Endothelial cell of umbilical vein (primary cell): ENCODE data around the gene DNAJC27. TPM values are rescaled to one million over a fixed set of nuclear protein-coding genes. Genes with fewer than 3 reads are reported as not detected.

ENCODE experiments used
- BruUV-seq: library from RNA; stranded (reverse); fragments of 400-500 nt; replicated peaks from 2 replicates; lab custom pipeline; 2021; lab: Mats Ljungman, UMichigan
- CTCF ChIA-PET: fragments of 300-600, 350-600 bp; sonication (Branson Sonifier 250); formaldehyde crosslinking; loops from one replicate; lab custom pipeline; 2021; ENCODE audit warnings: antibody characterized with exemption, inconsistent platforms; lab: Charles Lee
- POLR2A ChIA-PET: fragments of 300-600, 350-600 bp; sonication (Branson Sonifier 250); formaldehyde crosslinking; loops from one replicate; lab custom pipeline; 2021; ENCODE audit warnings: antibody characterized with exemption, inconsistent platforms; lab: Charles Lee
- DNase-seq: peaks from one replicate; pipeline ENCODE4 v3.0.0-alpha.2; 2011; ENCODE audit warnings: low read depth, low spot score
- FAIRE-seq: peaks from 2 replicates; lab custom pipeline; 2011; peaks lifted over from hg19 to GRCh38; lab: Jason Lieb, UNC
- H2AFZ ChIP-seq: 2 replicates; pipeline ENCODE4 v1.6.0; 2012; ENCODE audit warnings: low read depth, low read length, control low read depth, inconsistent platforms
- H3K27ac ChIP-seq: 2 replicates; pipeline ENCODE4 v1.5.1; 2011; ENCODE audit warnings: low read depth, mild to moderate bottlenecking, control low read depth, low read length, moderate library complexity; ENCODE audit not compliant: insufficient read depth
- H3K27me3 ChIP-seq, 2 experiments: 2 replicates each; pipeline versions ENCODE4 v1.6.0 to v1.6.1; 2011; ENCODE audit warnings: low read length in 2 of 2, mixed read lengths in 1 of 2; ENCODE audit not compliant: control insufficient read depth in 2 of 2, insufficient read depth in 2 of 2
- H3K36me3 ChIP-seq, 2 experiments: 2 replicates in 1 of 2; 3 replicates in 1 of 2; pipeline ENCODE4 v1.5.1; 2011; ENCODE audit warnings: low read length in 2 of 2, mild to moderate bottlenecking in 1 of 2, moderate library complexity in 1 of 2; ENCODE audit not compliant: control insufficient read depth in 2 of 2, insufficient read depth in 2 of 2; ENCODE audit errors: extremely low read depth in 1 of 2
- H3K4me1 ChIP-seq: 3 replicates; pipeline ENCODE4 v1.5.1; 2011; ENCODE audit warnings: mild to moderate bottlenecking, low read length; ENCODE audit not compliant: control insufficient read depth, insufficient read depth; ENCODE audit errors: extremely low read depth
- H3K4me2 ChIP-seq: 2 replicates; pipeline ENCODE4 v1.6.1; 2011; ENCODE audit warnings: low read length, control low read depth, mixed read lengths; ENCODE audit not compliant: insufficient read depth
- H3K4me3 ChIP-seq, 3 experiments: fragments of 200-600 bp in 1 of 3; sonication (generic), shearing (Covaris generic) in 1 of 3; replicated peaks in 1 of 3; 2 replicates each; pipeline ENCODE4 v1.5.1; 2011 to 2016; ENCODE audit warnings: control low read depth in 3 of 3, low read length in 3 of 3, mild to moderate bottlenecking in 2 of 3, inconsistent platforms in 1 of 3, low read depth in 1 of 3, moderate library complexity in 1 of 3; ENCODE audit not compliant: insufficient read depth in 1 of 3
- H3K79me2 ChIP-seq: 2 replicates; pipeline ENCODE4 v1.6.0; 2012; ENCODE audit warnings: low read length, inconsistent platforms; ENCODE audit not compliant: control insufficient read depth, insufficient read depth
- H3K9ac ChIP-seq: replicated peaks from 2 replicates; pipeline ENCODE3; 2011; ENCODE audit warnings: low read length, control low read depth; ENCODE audit not compliant: insufficient read depth; ENCODE audit errors: extremely low read depth
- H3K9me1 ChIP-seq: replicated peaks from 3 replicates; pipeline ENCODE4 v1.6.0; 2011; ENCODE audit warnings: mild to moderate bottlenecking, low read length; ENCODE audit not compliant: control insufficient read depth, insufficient read depth; ENCODE audit errors: extremely low read depth
- H3K9me3 ChIP-seq: replicated peaks from 2 replicates; pipeline ENCODE4 v1.5.1; 2012; ENCODE audit warnings: low read length, inconsistent platforms; ENCODE audit not compliant: control insufficient read depth, insufficient read depth
- H4K20me1 ChIP-seq: replicated peaks from 2 replicates; pipeline ENCODE3; 2011; ENCODE audit warnings: mild to moderate bottlenecking, low read length; ENCODE audit not compliant: control insufficient read depth, insufficient read depth; ENCODE audit errors: extremely low read depth
- EZH2 ChIP-seq: IDR thresholded peaks from 2 replicates; pipeline ENCODE4 v1.6.1; 2012; ENCODE audit warnings: borderline replicate concordance, low read depth, mild to moderate bottlenecking, moderate library complexity, low read length, inconsistent platforms; ENCODE audit not compliant: severe bottlenecking
- FOS ChIP-seq: IDR thresholded peaks from 2 replicates; pipeline ENCODE4 v1.6.1; 2011; ENCODE audit warnings: mild to moderate bottlenecking, low read length, moderate library complexity, borderline replicate concordance; ENCODE audit not compliant: insufficient read depth
- GATA2 ChIP-seq: IDR thresholded peaks from 2 replicates; pipeline ENCODE4 v1.7.0; 2011; ENCODE audit warnings: low read depth, mild to moderate bottlenecking, moderate library complexity, mixed read lengths, low read length; ENCODE audit not compliant: insufficient read length, insufficient read depth
- JUN ChIP-seq: IDR thresholded peaks from 2 replicates; pipeline ENCODE4 v1.6.1; 2011; ENCODE audit warnings: borderline replicate concordance, low read depth; ENCODE audit not compliant: insufficient read length, insufficient read depth
- MYC ChIP-seq: IDR thresholded peaks from one replicate; pipeline ENCODE4 v1.6.1; 2011; ENCODE audit warnings: mild to moderate bottlenecking, low read depth, low read length
- POLR2A ChIP-seq: IDR thresholded peaks from 2 replicates; pipeline ENCODE4 v1.6.1; 2012; ENCODE audit warnings: low read depth, mild to moderate bottlenecking, control low read depth, low read length
- POLR2AphosphoS5 ChIP-seq: IDR thresholded peaks from 2 replicates; pipeline ENCODE4 v1.6.1; 2012; ENCODE audit warnings: low read depth, mild to moderate bottlenecking, control low read depth, low read length, moderate library complexity; ENCODE audit not compliant: insufficient read depth
- dilution Hi-C: fragments of 300-500 bp; cut with MboI; formaldehyde crosslinking; loops from one replicate; pipeline ENCODE4 v1.15.0; 2019; ENCODE audit warnings: low sequenced_read_pairs; ENCODE audit not compliant: extremely low pct_ligation_motif_present
- intact Hi-C: fragments of 100-400 bp; cut with micrococcal nuclease; formaldehyde crosslinking; loops from one replicate; pipeline ENCODE4 v1.10.0; 2022
- polyA plus RNA-seq, 4 experiments: library from polyadenylated mRNA; depleted of rRNA in 3 of 4; stranded (reverse) in 3 of 4; unstranded in 1 of 4; fragments of >200 nt; gene quantifications; 2 replicates each; pipeline versions ENCODE4 v1.2.1 to v1.2.3, GENCODE V29; 2011 to 2012; ENCODE audit warnings: missing spikeins in 1 of 4
- total RNA-seq: library from RNA; stranded (reverse); gene quantifications from 2 replicates; pipeline ENCODE4 v1.2.3, GENCODE V29; 2021
- TF ChIP-seq, protein P1 (sequence below), 2 donors: IDR thresholded peaks; 1 replicate in 1 of 2; 2 replicates in 1 of 2; pipeline ENCODE4 v1.5.1; 2011; ENCODE audit warnings: low read length in 2 of 2, mild to moderate bottlenecking in 2 of 2, moderate library complexity in 2 of 2, control low read depth in 1 of 2, inconsistent platforms in 1 of 2, low read depth in 1 of 2; ENCODE audit not compliant: insufficient read depth in 1 of 2; ENCODE audit errors: extremely low read depth in 1 of 2
- TF ChIP-seq, protein P2 (sequence below): IDR thresholded peaks from 2 replicates; pipeline ENCODE4 v1.6.1; 2011; ENCODE audit not compliant: insufficient read depth, insufficient read length

DNAJC27 gene
- total and polyA plus RNA-seq, 2 donors (not counting 3 experiments of a cell fraction or from before 2014, with no cell fraction given) = 1.3 to 3.2 TPM

DNA sequence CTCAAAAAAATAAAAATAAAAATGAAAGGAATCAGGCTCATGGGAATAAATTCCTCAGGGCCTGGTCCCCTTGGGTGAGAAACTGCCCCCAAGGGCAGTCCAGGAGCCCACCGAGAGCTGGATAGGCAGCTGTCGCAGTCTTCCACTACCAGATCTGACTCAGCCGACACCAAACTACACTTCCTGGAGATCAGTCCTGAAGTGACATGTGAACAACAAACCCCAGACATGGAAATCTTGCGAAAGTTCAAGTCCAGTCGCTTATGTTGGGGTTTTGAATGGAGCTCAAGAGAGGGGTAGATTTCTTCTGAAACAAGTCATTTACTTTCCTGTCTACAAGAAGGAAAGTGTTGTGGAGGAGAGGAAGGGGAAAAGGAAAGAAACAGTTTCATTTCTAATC, 64.6 kb downstream of the DNAJC27 start:
- Histone ChIP-seq H3K4me3 (no peak overlapping the region), H3K9me1 (no peaks in the 10 kb centered on the region), H3K36me3 (no peaks in the 10 kb centered on the region), H3K4me1 (no peaks in the 10 kb centered on the region), H3K27ac (no peak overlapping the region), H2AFZ (no peak overlapping the region), H3K79me2 (no peaks in the 10 kb centered on the region), H3K9me3 (no peaks in the 10 kb centered on the region), H3K4me2 (no peak overlapping the region), H3K9ac (no peak overlapping the region), H3K27me3 (no peaks in the 10 kb centered on the region), H4K20me1 (no peaks in the 10 kb centered on the region)
- DNase-seq = peak; percentile 23
- FAIRE-seq = no peak
- intact Hi-C loops = no loop called here
- ChIA-PET POLR2A (no interaction called here), CTCF (no interaction called here)
- dilution Hi-C loops = no loop called here
- no peak for TF ChIP-seq MYC
- TF ChIP-seq, protein P1, sequence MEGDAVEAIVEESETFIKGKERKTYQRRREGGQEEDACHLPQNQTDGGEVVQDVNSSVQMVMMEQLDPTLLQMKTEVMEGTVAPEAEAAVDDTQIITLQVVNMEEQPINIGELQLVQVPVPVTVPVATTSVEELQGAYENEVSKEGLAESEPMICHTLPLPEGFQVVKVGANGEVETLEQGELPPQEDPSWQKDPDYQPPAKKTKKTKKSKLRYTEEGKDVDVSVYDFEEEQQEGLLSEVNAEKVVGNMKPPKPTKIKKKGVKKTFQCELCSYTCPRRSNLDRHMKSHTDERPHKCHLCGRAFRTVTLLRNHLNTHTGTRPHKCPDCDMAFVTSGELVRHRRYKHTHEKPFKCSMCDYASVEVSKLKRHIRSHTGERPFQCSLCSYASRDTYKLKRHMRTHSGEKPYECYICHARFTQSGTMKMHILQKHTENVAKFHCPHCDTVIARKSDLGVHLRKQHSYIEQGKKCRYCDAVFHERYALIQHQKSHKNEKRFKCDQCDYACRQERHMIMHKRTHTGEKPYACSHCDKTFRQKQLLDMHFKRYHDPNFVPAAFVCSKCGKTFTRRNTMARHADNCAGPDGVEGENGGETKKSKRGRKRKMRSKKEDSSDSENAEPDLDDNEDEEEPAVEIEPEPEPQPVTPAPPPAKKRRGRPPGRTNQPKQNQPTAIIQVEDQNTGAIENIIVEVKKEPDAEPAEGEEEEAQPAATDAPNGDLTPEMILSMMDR (IDR thresholded peaks at IDR 0.05; ENCODE audit: extremely low read depth in 1 of 2, insufficient read depth in 1 of 2, low read depth in 1 of 2, low read length in 2 of 2) = no peak
- TF ChIP-seq POLR2AphosphoS5 = no peak
- no peak for TF ChIP-seq FOS
- no peak for TF ChIP-seq POLR2A
- TF ChIP-seq GATA2 = no peak
- TF ChIP-seq EZH2 = no peak
- TF ChIP-seq JUN = no peak
- TF ChIP-seq, protein P2, sequence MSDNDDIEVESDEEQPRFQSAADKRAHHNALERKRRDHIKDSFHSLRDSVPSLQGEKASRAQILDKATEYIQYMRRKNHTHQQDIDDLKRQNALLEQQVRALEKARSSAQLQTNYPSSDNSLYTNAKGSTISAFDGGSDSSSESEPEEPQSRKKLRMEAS = no peak
- no TSS peak for BruUV-seq
